Stimulated activated CD4-positive, alpha-beta T cell treated with anti-CD3 and anti-CD28 coated beads, Interleukin-1b, Interleukin-23, amount 100 ng/mL, for 24 hours (primary cell): ENCODE results near the gene ZBTB20.

Experiments
- DNase-seq, 4 experiments: peaks; one replicate each; pipeline ENCODE4 v3.0.0-alpha.2; 2020; ENCODE audit warnings: low read depth in 4 of 4, low spot score in 1 of 4

The ZBTB20 gene

DNA sequence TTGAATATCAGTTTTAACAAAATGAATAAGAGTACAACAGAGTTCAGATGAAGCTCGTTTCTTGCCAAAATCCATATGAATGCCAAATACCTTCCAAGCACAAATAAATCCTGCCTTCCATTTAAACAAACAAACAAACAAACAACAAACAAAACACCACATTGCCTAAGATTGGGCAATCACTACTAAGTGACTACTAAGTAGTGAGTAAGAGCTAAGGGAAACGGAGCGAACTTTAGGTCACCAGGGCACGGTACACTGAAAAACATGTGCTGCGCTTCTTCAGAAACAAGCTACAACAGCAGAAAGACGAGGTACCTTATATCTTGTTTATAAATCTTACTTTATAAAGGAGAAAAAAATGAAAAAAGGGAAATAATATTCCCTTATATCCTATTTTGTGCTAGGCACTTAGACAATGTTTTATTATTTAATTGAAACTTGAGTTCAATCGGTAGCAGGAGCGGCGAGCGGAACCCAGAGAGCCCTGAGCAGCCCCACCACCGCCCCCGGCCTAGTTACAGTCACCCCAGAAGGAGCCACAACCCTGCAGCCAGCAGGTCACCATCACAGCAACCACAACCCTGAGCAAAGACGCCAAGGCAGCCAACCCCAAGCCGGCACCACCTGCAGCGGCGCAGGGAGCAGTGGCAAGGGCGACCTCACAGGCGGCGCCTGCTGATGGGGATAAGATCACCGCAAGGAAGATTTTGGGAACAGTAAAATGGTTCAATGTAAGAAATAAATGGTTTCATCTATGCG lies 216.9 kb downstream of the ZBTB20 start:
- DNase-seq: no peak

- DNase-seq: no peak
Observed at GRCh38 chr3:114928989-114929640, 218.0 kb downstream of the ZBTB20 start.

- DNase-seq: no peak
Observed at GRCh38 chr3:114904633-114905032, 242.5 kb downstream of the ZBTB20 start.

- no peak for DNase-seq
Observed at GRCh38 chr3:114903213-114903612, 243.9 kb downstream of the ZBTB20 start.

DNA sequence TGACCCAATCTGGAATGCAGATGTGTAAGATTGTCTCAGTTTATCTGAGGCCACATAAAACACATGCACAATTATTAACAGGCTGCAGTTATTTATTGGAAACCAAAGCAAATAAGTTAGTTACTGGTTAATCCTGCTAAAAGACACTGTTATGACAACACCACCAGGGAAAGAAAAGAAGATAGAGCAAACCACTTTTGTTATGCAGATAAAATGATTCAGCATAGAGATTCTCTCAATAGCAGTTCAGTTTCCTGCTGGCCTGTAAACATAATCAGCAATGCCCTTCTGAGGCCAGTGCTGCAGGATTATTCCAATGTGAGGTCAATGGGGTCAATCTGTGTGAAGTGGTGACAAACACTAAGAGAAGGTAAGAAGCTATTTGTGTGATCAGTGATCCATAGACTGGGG lies 244.4 kb downstream of the ZBTB20 start:
- DNase-seq: no peak

GRCh38 chr3:114900908-114901307 lies 246.2 kb downstream of the ZBTB20 start:
- DNase-seq: no peak

DNA sequence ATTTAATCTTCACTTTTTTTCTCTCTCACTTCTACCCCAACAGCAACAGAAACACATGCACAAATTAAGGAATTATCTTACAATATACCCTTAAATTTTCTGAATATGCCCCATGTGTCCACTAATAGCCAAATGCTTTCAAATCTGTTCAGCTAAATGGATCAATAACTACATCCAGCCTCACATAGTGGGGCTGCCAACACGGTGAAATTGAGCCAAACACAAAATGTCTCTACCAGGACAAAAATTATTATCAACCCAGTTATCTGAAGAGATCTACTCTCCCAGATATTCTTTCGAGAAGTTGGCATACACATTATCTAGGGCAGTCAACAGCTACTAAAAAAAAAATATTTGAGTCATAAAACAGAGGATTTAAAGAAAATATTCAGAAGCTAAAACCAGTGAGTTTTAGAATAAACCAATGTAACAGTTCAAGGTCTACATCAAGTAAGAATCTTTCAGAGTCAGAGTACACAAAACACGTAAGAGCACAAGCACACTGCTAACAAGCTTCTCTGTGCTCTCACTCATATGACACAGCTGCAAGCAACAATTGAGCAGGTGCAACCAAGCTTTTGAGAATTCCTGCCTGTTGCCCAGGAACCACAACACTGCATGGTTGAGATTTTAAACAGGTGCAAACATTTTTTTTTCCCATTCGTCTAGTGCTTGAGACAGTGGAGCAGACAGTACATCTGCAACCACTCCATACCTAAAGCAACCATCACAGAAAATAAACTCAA lies 247.7 kb downstream of the ZBTB20 start:
- no peak for DNase-seq

- no peak for DNase-seq
Observed at GRCh38 chr3:114896978-114897377, 250.1 kb downstream of the ZBTB20 start.

- no peak for DNase-seq
Observed at GRCh38 chr3:114893361-114893760, 253.7 kb downstream of the ZBTB20 start.

DNA sequence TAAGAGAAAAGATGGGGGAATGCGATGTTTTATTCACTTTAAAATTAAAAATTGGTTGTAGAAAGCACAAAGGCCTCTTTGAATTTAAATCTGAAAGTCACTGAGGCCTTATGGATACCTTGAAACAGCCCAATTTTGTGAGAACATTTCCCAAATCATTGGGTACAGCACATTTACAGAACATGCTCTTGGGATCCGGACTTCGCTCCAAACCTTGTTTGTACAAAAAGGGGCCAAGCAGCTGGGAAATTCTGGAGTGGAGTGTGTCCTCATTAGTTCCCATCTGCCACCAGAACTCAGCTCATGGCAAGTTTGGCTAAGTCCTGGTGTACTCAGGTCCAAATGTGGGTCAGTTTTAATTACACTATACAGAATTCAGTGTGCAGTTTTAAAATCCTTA lies 254.2 kb downstream of the ZBTB20 start:
- no peak for DNase-seq

DNA sequence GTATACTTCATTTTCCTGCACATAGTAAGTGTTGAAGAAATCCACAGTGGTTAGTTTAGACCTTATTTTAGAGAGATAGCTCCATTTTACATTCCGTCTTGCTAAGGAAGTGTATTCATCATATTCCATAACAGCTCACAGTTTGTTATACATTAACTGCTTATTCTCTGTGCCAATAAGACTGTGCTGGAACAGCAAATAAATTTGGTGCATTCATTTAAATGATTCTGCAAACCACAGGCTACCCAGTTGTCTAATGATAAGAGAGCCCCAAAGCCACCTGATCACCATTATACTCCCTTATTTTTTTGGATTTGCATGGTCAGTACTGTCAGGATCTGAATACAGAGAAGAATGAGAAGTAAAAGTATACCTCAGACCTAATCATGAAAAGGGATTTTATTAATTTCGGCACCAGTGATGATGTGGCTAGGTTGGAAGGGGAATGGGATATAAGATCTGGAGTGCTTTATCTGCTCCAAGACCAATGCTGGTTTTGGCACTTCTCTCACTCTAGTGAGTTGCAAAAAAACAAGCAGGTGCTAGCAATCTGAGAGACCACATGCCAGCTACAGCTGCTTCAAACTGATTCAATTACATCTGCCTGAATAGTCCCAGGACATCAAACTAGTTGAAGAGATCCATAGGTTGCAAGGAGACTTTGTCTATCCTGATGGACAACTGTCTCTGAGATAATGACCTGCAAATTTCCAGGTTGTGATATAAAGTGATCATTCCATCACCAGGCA lies 254.8 kb downstream of the ZBTB20 start:
- no peak for DNase-seq

- DNase-seq: no peak
Observed at GRCh38 chr3:114887806-114888205, 259.3 kb downstream of the ZBTB20 start.

DNA sequence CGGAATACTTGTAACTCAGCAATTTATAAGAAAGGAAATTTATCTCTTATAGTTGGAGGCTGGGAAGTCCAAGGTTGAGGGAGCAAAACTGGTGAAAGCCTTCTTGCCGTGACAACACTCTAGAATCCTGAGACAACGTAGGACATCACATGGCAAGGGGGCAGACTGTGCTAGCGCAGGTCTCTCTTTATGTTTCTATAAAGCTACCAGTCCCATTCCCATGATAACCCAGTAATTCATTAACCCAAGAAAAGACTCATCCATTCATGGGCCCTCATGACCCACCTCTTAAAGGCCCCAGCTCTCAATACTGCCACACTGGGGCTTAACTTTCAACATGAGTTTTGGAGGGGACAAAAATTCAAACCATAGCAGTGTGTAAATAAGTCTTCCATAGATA lies 260.2 kb downstream of the ZBTB20 start:
- DNase-seq: no peak

- no peak for DNase-seq
Observed at GRCh38 chr3:114884213-114884923, 262.7 kb downstream of the ZBTB20 start.

DNA sequence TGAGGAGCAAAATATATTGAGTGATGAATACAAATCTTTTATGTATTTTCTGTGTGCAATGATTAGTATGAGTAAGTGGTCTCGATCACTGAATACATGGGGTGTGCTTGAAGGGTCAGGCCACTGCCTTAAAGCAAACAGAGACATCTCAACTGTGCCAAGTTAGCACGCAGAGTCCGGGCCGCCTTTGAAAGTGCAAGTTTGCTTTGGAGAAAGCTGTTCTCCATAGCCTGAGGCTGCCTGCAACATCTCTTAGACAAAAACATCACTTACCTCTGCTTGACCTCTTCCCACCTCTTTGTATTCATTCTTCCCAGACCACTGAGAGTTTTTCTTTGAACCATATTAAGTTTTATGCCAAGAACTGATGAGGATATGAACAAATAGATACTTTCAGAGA lies 267.0 kb downstream of the ZBTB20 start:
- no peak for DNase-seq

- no peak for DNase-seq
Observed at GRCh38 chr3:114879059-114880031, 267.7 kb downstream of the ZBTB20 start.

- DNase-seq: no peak
Observed at GRCh38 chr3:114878114-114878839, 268.8 kb downstream of the ZBTB20 start.

DNA sequence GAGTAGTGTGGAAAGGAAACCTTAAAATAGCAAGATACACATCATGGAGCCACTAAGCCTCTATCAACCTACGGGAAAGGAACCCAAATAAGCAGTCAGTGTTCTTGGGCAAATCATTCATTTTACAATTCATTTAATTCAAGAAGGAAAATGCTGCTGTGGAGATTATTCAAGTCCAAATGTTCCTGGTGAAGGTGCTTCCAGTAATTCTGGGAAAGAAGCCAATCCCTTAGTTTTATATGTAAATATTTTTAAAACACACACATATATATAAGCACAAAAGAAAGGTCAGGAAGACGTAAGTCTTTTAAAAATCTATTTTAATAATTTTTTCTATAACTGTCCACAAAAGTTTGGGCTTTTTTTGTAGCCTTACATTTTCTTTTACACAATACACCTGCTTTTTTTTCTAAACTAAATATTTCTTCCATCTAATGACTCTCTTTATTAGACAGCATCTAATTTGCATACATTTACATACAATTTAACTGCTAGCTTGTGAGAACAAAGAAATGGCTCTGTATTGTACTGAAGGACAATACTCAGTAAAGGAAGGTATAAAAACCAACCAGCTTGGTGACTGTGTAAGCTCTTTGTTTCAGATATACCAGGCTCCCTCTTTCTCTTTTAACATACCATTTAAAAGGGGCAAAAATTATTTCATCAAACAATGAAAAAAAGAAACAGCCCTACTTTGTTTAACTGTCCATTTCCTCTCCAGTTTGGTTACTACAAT lies 269.5 kb downstream of the ZBTB20 start:
- no peak for DNase-seq
